ENCODE data around the gene CDC42SE2. TPM values are rescaled to one million over a fixed set of nuclear protein-coding genes. Genes with fewer than 3 reads are reported as not detected.

CDC42SE2 gene
- polyA plus RNA-seq, 1 donor from 2014 or later, result 48.2 TPM

GRCh38 chr5:131436081-131436480, 172.2 kb downstream of the CDC42SE2 start:
- H3K27ac ChIP-seq (ENCODE audit: low read length), result no peak overlapping the region
- TF ChIP-seq RAD21 (conservative IDR thresholded peaks at IDR 0.05), result no peak
- no peak for TF ChIP-seq MXI1 (conservative IDR thresholded peaks at IDR 0.05; ENCODE audit: poor library complexity, severe bottlenecking)
- TF ChIP-seq SMC3 (conservative IDR thresholded peaks at IDR 0.05; ENCODE audit: poor library complexity), result no peak
- no peak for TF ChIP-seq EZH2 (IDR thresholded peaks at IDR 0.05; ENCODE audit: borderline replicate concordance, insufficient read depth, low read length, poor library complexity, severe bottlenecking)
- TF ChIP-seq TAF1 (IDR thresholded peaks at IDR 0.05; ENCODE audit: low read depth), result no peak
- TF ChIP-seq POLR2AphosphoS5 (IDR thresholded peaks at IDR 0.05), result no peak
- TF ChIP-seq CTCF (IDR thresholded peaks at IDR 0.05; ENCODE audit: poor library complexity, severe bottlenecking), result no peak
- no peak for TF ChIP-seq REST (IDR thresholded peaks at IDR 0.05; ENCODE audit: borderline replicate concordance)
- TF ChIP-seq EP300 (conservative IDR thresholded peaks at IDR 0.05; ENCODE audit: poor library complexity, severe bottlenecking), result no peak
- no peaks in the 10 kb centered on the region for H3K27me3 ChIP-seq (ENCODE audit: insufficient read depth, low read depth, low read length)
- no peak overlapping the region for H3K9ac ChIP-seq (ENCODE audit: low read length)
- no peaks in the 10 kb centered on the region for H3K79me2 ChIP-seq (replicated peaks; ENCODE audit: insufficient read depth, low read length)
- H4K20me1 ChIP-seq (ENCODE audit: insufficient read depth), result no peaks in the 10 kb centered on the region
- H3K36me3 ChIP-seq (ENCODE audit: insufficient read depth, low read length), result peaks cover 11% of the 10 kb centered on the region
- no peak overlapping the region for H2AFZ ChIP-seq (ENCODE audit: low read depth, low read length)
- no peaks in the 10 kb centered on the region for H3K9me3 ChIP-seq (ENCODE audit: low read length)
- H3K4me2 ChIP-seq (ENCODE audit: low read length), result no peak overlapping the region
- H3K9me2 ChIP-seq (ENCODE audit: insufficient read depth, low read length), result no peaks in the 10 kb centered on the region
- H3K4me3 ChIP-seq (ENCODE audit: low read length), result no peak overlapping the region
- no peaks in the 10 kb centered on the region for H3F3A ChIP-seq (ENCODE audit: insufficient read depth, low read length, poor library complexity, severe bottlenecking)

- H3K9ac ChIP-seq (ENCODE audit: low read length), result no peak overlapping the region
These were observed 177.3 kb downstream of the CDC42SE2 start for GRCh38 chr5:131441184-131441583.

More at GRCh38 chr5:131441184-131441583, 177.3 kb downstream of the CDC42SE2 start:
- no peaks in the 10 kb centered on the region for H4K20me1 ChIP-seq (ENCODE audit: insufficient read depth)
- H3K36me3 ChIP-seq (ENCODE audit: insufficient read depth, low read length), result peaks cover 16% of the 10 kb centered on the region
- no peak overlapping the region for H2AFZ ChIP-seq (ENCODE audit: low read depth, low read length)
- H3K27ac ChIP-seq (ENCODE audit: low read length), result no peak overlapping the region
- no peaks in the 10 kb centered on the region for H3K9me2 ChIP-seq (ENCODE audit: insufficient read depth, low read length)
- no peaks in the 10 kb centered on the region for H3K79me2 ChIP-seq (replicated peaks; ENCODE audit: insufficient read depth, low read length)
- H3K27me3 ChIP-seq (ENCODE audit: insufficient read depth, low read depth, low read length), result no peaks in the 10 kb centered on the region
- no peaks in the 10 kb centered on the region for H3F3A ChIP-seq (ENCODE audit: insufficient read depth, low read length, poor library complexity, severe bottlenecking)
- no peaks in the 10 kb centered on the region for H3K9me3 ChIP-seq (ENCODE audit: low read length)
- H3K4me3 ChIP-seq (ENCODE audit: low read length), result no peak overlapping the region
- no peak for TF ChIP-seq EZH2 (IDR thresholded peaks at IDR 0.05; ENCODE audit: borderline replicate concordance, insufficient read depth, low read length, poor library complexity, severe bottlenecking)
- TF ChIP-seq CTCF (IDR thresholded peaks at IDR 0.05; ENCODE audit: poor library complexity, severe bottlenecking), result no peak
- TF ChIP-seq MXI1 (conservative IDR thresholded peaks at IDR 0.05; ENCODE audit: poor library complexity, severe bottlenecking), result no peak
- no peak overlapping the region for H3K4me2 ChIP-seq (ENCODE audit: low read length)

Small RNAs within 50 kb of the gene (small RNA-seq; reads per million reads assigned to genes)
- gene AC004777.1 (0 reads per million in 3 experiments), gene RF02271 (0 reads per million in 3 experiments)

Other genes starting within 250 kb of the CDC42SE2 start
- gene HINT1, start 98.8 kb upstream of the CDC42SE2 start, polyA plus RNA-seq, result 617 and 706 TPM in 2 replicates
- 8.3 and 8.6 TPM in 2 replicates for gene LYRM7, start 93.1 kb upstream of the CDC42SE2 start, polyA plus RNA-seq

Data from neural cell (in vitro differentiated cells).